ENCODE measurements around the gene AHRR. TPM values are rescaled to one million over a fixed set of nuclear protein-coding genes. Genes with fewer than 3 reads are reported as not detected.

AHRR gene
- total RNA-seq, 2 experiments from 2014 or later: 2.2 to 3.4 TPM

GRCh38 chr5:332843-333242, 11.3 kb downstream of the AHRR start:
- Histone ChIP-seq H3K27ac (ENCODE audit: low read depth, low read length, poor library complexity, severe bottlenecking) (no peak overlapping the region), H3K4me2 (ENCODE audit: low read length) (no peak overlapping the region), H3K4me1 (ENCODE audit: insufficient read depth, low read length, poor library complexity, severe bottlenecking) (no peaks in the 10 kb centered on the region), H3K4me3 (ENCODE audit: low read depth, low read length, poor library complexity, severe bottlenecking) (no peak overlapping the region), H3K79me2 (ENCODE audit: insufficient read depth, low read depth, low read length) (no peaks in the 10 kb centered on the region), H3K9me3 (ENCODE audit: low read length) (no peaks in the 10 kb centered on the region), H4K20me1 (ENCODE audit: insufficient read depth, low read length) (no peaks in the 10 kb centered on the region), H3K36me3 (ENCODE audit: insufficient read depth, low read length) (no peaks in the 10 kb centered on the region), H3K9me2 (ENCODE audit: insufficient read depth, low read length) (no peaks in the 10 kb centered on the region), H2AFZ (ENCODE audit: low read length) (no peak overlapping the region)
- DNase-seq (ENCODE audit: low spot score): no peak
- intact Hi-C loops (cut with micrococcal nuclease; ENCODE audit: unreplicated experiment): no loop called here
- no peak for TF ChIP-seq CTCF (conservative IDR thresholded peaks at IDR 0.05; ENCODE audit: low read length)
- no peak for TF ChIP-seq EZH2phosphoT487 (IDR thresholded peaks at IDR 0.05; ENCODE audit: borderline replicate concordance, low read depth, low read length)
- BruUV-seq (replicated peaks): no TSS peak
- POLR2A ChIA-PET: interaction anchor here (0.6 kb wide), 1 partner anchor 17 kb away, joined by 3 read pairs; no protein-coding TSS in a partner anchor
- CTCF ChIA-PET (ENCODE audit: unreplicated experiment): no interaction called here

- no peak for DNase-seq (ENCODE audit: low spot score)
- TF ChIP-seq CTCF (conservative IDR thresholded peaks at IDR 0.05; ENCODE audit: low read length) (no peak), EZH2phosphoT487 (IDR thresholded peaks at IDR 0.05; ENCODE audit: borderline replicate concordance, low read depth, low read length) (no peak)
- Histone ChIP-seq H2AFZ (ENCODE audit: low read length) (no peak overlapping the region), H4K20me1 (ENCODE audit: insufficient read depth, low read length) (no peaks in the 10 kb centered on the region), H3K79me2 (ENCODE audit: insufficient read depth, low read depth, low read length) (no peaks in the 10 kb centered on the region), H3K9me3 (ENCODE audit: low read length) (no peaks in the 10 kb centered on the region), H3K4me1 (ENCODE audit: insufficient read depth, low read length, poor library complexity, severe bottlenecking) (no peaks in the 10 kb centered on the region), H3K4me2 (ENCODE audit: low read length) (no peak overlapping the region), H3K36me3 (ENCODE audit: insufficient read depth, low read length) (no peaks in the 10 kb centered on the region), H3K9me2 (ENCODE audit: insufficient read depth, low read length) (no peaks in the 10 kb centered on the region), H3K27ac (ENCODE audit: low read depth, low read length, poor library complexity, severe bottlenecking) (no peak overlapping the region), H3K4me3 (ENCODE audit: low read depth, low read length, poor library complexity, severe bottlenecking) (no peak overlapping the region)
- ChIA-PET CTCF (ENCODE audit: unreplicated experiment) (no interaction called here), POLR2A (no interaction called here)
- intact Hi-C loops (cut with micrococcal nuclease; ENCODE audit: unreplicated experiment): no loop called here
- no TSS peak for BruUV-seq (replicated peaks)
Observed at GRCh38 chr5:333945-334344, 12.4 kb downstream of the AHRR start.

GRCh38 chr5:334903-335739, 13.6 kb downstream of the AHRR start:
- H3K4me1 ChIP-seq (ENCODE audit: insufficient read depth, low read length, poor library complexity, severe bottlenecking): no peaks in the 10 kb centered on the region
- ChIA-PET CTCF (ENCODE audit: unreplicated experiment) (no interaction called here), POLR2A (no interaction called here)
- no peaks in the 10 kb centered on the region for H3K36me3 ChIP-seq (ENCODE audit: insufficient read depth, low read length)
- intact Hi-C loops (cut with micrococcal nuclease; ENCODE audit: unreplicated experiment): no loop called here
- H3K9me2 ChIP-seq (ENCODE audit: insufficient read depth, low read length): no peaks in the 10 kb centered on the region
- TF ChIP-seq EZH2phosphoT487 (IDR thresholded peaks at IDR 0.05; ENCODE audit: borderline replicate concordance, low read depth, low read length) (no peak), CTCF (conservative IDR thresholded peaks at IDR 0.05; ENCODE audit: low read length) (no peak)
- DNase-seq (ENCODE audit: low spot score): no peak
- no peak overlapping the region for H3K27ac ChIP-seq (ENCODE audit: low read depth, low read length, poor library complexity, severe bottlenecking)
- no peak overlapping the region for H3K4me2 ChIP-seq (ENCODE audit: low read length)
- no peak overlapping the region for H3K4me3 ChIP-seq (ENCODE audit: low read depth, low read length, poor library complexity, severe bottlenecking)
- H3K9me3 ChIP-seq (ENCODE audit: low read length): no peaks in the 10 kb centered on the region
- no peaks in the 10 kb centered on the region for H3K79me2 ChIP-seq (ENCODE audit: insufficient read depth, low read depth, low read length)
- H4K20me1 ChIP-seq (ENCODE audit: insufficient read depth, low read length): no peaks in the 10 kb centered on the region
- no peak overlapping the region for H2AFZ ChIP-seq (ENCODE audit: low read length)
- no TSS peak for BruUV-seq (replicated peaks)

All from OCI-LY7 (cell line).